Endothelial cell of umbilical vein (primary cell): ENCODE measurements around the gene AKAP6.

Experiments used
- EZH2 ChIP-seq: IDR thresholded peaks from 2 replicates; pipeline ENCODE4 v1.6.1; 2012; ENCODE audit warnings: borderline replicate concordance, low read depth, mild to moderate bottlenecking, moderate library complexity, low read length, inconsistent platforms; ENCODE audit not compliant: severe bottlenecking
- MYC ChIP-seq: IDR thresholded peaks from one replicate; pipeline ENCODE4 v1.6.1; 2011; ENCODE audit warnings: mild to moderate bottlenecking, low read depth, low read length
- TF ChIP-seq, protein P1 (sequence below), 2 donors: IDR thresholded peaks; 1 replicate in 1 of 2; 2 replicates in 1 of 2; pipeline ENCODE4 v1.5.1; 2011; ENCODE audit warnings: low read length in 2 of 2, mild to moderate bottlenecking in 2 of 2, moderate library complexity in 2 of 2, control low read depth in 1 of 2, inconsistent platforms in 1 of 2, low read depth in 1 of 2; ENCODE audit not compliant: insufficient read depth in 1 of 2; ENCODE audit errors: extremely low read depth in 1 of 2

- TF ChIP-seq, protein P1, sequence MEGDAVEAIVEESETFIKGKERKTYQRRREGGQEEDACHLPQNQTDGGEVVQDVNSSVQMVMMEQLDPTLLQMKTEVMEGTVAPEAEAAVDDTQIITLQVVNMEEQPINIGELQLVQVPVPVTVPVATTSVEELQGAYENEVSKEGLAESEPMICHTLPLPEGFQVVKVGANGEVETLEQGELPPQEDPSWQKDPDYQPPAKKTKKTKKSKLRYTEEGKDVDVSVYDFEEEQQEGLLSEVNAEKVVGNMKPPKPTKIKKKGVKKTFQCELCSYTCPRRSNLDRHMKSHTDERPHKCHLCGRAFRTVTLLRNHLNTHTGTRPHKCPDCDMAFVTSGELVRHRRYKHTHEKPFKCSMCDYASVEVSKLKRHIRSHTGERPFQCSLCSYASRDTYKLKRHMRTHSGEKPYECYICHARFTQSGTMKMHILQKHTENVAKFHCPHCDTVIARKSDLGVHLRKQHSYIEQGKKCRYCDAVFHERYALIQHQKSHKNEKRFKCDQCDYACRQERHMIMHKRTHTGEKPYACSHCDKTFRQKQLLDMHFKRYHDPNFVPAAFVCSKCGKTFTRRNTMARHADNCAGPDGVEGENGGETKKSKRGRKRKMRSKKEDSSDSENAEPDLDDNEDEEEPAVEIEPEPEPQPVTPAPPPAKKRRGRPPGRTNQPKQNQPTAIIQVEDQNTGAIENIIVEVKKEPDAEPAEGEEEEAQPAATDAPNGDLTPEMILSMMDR (IDR thresholded peaks at IDR 0.05; ENCODE audit: extremely low read depth in 1 of 2, insufficient read depth in 1 of 2, low read depth in 1 of 2, low read length in 2 of 2) = no peak
- TF ChIP-seq EZH2 (no peak), MYC (no peak)
These were observed 266.4 kb downstream of the AKAP6 start for GRCh38 chr14:32595497-32595896.
